NCI-H1930 (cell line): ENCODE data around the gene APC.
A peak's percentile ranks its signal among the peaks of the same experiment; 100 is the strongest.
"Not testable (repeated sequence)": the region's sequence is repeated elsewhere in the genome, so short reads cannot be mapped to it uniquely, and the experiment has no call there.

Source experiments
- DNase-seq, 2 experiments: peaks; one replicate each; lab custom pipeline; 2025; lab: John Stamatoyannopoulos, UW

The APC gene

GRCh38 chr5:112857866-112858265 lies 120.2 kb downstream of the APC start:
- DNase-seq: no peak

GRCh38 chr5:112860571-112860928 lies 122.9 kb downstream of the APC start:
- not testable (repeated sequence) for DNase-seq

GRCh38 chr5:112860929-112861637 lies 123.4 kb downstream of the APC start, which contains the start of gene SRP19:
Gene SRP19 (plus strand): TSS chr5:112861287. CDS start chr5:112861377, 90 bp downstream.
- peak; percentile 87 to 89 for DNase-seq

DNA sequence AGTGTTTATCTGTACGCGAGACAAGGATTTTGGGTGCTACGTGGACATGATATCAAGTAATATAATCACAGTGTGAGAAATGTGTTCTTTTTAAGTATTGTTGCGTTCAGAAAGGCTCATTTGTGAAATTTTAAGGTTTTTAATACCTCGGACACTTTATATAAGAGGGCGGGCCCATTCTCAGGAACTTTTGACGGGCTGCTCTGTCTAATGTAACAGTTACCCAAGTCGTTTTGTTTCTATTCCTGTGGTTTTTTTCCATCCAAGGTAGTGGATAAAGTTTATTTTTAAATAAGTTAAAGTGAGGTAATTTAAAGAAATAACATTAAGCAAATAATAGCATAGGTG lies 123.9 kb downstream of the APC start:
- DNase-seq: no peak

DNA sequence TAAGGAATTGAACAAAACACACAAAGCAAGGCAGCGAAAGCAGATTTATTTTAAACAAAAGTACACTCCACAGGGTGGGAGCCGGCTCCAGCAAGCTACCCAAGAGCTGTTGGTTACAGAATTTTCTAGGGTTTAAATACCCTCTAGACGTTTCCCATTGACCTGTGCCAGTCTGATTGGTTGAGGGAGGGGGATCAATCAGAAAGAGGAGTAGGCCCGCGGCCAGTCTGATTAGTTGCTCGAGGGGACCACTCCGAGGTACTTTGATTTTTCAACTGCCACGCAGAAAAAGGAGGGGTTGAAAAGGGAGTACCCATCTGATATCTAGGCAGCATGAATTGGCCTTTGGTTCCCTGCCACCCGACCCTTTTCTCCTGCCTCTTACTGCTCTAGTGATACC lies 124.4 kb downstream of the APC start:
- no peak for DNase-seq

- no peak for DNase-seq
Observed at GRCh38 chr5:112863549-112863948, 125.9 kb downstream of the APC start.

DNA sequence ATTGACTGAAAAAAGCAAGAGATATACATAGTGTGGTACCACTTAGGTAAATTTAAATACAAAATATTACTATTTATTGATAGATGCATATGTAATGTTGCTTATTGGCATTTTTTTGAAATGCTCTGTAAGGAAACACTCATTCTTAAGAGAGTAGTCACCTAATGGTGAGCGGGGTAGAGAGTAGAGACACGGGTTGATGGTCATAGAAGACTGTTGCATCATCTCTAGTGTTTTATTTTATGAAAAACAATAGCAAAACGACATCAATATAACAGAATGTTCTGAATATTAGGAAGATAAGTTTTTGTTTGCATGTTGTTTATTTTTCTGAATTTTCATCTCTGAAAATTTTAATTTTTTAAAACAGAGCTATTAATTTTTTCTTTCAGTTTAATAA lies 127.4 kb downstream of the APC start:
- no peak for DNase-seq

DNA sequence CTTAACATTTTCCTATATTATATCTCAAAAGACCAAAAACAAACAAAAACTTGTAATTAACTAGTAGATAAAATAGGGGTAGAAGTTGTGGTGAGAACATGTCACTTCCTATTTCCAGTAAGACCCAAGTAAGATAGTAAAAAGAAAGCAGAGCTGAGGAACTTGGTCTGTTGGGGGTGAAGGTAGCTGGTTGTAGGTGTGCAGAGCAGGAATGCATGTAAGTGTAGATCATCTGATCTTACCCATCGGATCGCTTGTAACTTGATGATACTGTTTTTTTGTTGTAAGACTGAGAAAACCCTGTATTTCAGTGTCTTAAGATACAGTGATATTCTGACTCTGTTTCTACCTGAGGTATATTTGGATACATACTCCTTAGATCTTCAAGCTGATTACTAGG lies 129.1 kb downstream of the APC start:
- no peak for DNase-seq

GRCh38 chr5:112867411-112867810 lies 129.7 kb downstream of the APC start:
- DNase-seq: no peak

DNA sequence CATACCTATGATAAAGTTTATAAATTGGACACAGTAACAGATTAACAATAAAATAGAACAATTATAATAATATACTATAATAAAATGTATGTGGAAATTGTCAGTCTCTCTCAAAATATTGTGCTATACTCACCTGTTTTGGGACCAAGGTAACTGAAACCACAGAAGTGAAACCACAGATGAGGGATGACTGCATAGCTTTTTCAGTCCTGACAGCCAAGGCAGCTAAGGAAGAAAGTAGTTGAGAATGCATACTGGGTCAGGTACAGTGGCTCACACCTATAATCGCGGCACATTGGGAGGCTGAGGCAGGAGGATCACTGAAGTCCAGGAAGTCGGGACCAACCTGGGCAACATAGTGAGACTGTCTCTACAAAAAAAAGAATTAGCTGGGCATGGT lies 132.3 kb downstream of the APC start:
- no peak for DNase-seq

DNA sequence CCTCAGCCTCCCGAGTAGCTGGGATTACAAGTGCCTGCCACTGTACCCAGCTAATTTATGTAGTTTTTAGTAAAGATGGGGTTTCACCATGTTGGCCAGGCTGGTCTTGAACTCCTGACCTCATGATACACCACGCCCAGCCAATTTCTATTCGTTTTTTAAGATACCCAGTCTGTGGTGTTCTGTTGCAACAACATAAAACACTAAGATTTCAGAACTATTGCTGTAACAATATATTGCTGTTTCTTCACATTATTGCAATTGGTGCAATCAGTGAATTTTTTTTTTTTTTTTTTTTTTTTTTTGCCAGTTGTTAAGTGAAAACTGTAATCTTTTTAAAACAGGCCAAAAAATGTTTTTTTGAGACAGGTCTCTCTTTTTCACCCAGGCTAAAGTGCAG lies 133.3 kb downstream of the APC start:
- no peak for DNase-seq

DNA sequence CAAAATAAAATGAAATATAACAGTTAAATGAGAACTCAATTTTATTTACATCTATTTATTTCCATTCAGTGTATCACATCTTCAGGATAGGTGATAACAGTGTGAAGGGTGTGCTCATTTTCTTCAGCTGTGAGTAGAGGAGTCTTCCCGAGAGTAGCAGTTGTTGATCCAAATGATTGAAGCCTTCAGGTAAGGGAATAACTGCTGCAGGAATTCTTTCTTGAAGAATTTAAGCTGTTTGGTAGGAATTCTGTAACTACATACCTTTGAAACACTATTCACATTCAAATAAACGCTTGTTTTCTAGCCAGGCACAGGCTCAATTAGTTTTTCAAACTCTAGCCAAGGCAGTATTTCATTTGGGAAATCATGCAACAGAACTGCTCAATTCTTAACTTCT lies 138.7 kb downstream of the APC start:
- no peak for DNase-seq

DNA sequence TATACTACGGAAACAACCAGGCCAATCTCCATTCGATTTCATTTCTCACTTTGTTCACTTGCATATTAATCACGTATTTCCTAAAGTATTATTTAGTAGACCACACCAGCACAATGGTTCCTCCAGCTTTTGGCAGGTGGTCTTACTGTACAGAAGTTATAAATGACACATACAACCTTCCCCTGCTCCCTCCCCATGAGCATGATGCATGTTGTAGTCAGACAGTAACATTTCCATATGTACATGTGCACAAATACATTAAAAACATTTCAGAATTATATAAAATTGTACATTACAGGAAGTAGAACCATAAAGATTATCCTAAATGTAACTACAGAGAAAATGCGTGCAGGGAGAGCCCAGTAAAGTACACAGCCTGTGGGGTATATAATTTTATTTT lies 140.4 kb downstream of the APC start:
- DNase-seq: no peak

DNA sequence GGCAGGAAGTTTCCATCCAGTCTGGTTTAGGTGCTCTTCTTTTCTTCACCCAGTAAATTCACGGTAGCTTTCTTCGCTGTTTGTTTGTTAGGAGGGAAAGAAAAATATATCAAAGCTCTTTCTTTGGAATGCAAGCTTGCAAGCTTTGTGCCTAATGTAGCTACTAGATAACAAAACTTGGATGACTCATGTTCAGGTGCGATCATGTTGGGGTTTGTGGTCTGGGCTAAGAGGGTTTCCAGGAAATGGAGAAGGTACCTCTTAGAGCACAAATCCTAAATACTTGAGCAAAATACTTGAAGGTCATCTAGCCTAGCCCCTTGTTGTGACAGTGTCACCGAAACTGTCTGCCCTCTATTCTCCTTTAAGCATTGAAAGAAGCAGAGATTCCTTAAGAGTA lies 141.1 kb downstream of the APC start:
- no peak for DNase-seq

GRCh38 chr5:112880219-112880964 lies 142.7 kb downstream of the APC start:
- no peak for DNase-seq

- no peak for DNase-seq
Observed at GRCh38 chr5:112883192-112883591, 145.5 kb downstream of the APC start.

- DNase-seq: no peak
Observed at GRCh38 chr5:112885001-112885400, 147.3 kb downstream of the APC start.

GRCh38 chr5:112886975-112887374 lies 149.3 kb downstream of the APC start:
- DNase-seq: no peak

GRCh38 chr5:112892066-112892465 lies 154.4 kb downstream of the APC start:
- DNase-seq: not testable (repeated sequence)

DNA sequence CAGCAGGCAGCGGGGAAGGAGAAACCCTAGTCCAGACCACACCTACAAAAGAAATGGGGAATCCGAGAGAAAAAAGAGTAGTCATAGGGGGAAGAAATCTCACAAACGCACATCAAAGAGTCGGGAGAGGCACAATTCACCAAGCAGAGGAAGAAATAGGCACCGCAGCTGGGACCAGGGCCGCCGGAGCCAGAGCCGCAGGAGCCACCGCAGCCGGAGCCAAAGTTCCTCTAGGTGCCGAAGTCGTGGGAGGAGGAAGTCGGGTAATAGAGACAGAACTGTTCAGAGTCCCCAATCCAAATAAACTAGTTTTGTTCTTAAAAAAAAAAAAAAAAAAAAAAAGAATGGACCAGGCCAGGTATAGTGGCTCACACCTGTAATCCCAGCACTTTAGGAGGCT lies 155.1 kb downstream of the APC start:
- DNase-seq: no peak

- DNase-seq: no peak
Observed at GRCh38 chr5:112895682-112896081, 158.0 kb downstream of the APC start.
